ENCODE measurements around the gene CMTM1. TPM values are rescaled to one million over a fixed set of nuclear protein-coding genes. Genes with fewer than 3 reads are reported as not detected.
A peak's percentile ranks its signal among the peaks of the same experiment; 100 is the strongest.

CMTM1 gene
- 10 to 100 TPM; 10.6 to 13.5 TPM for total RNA-seq

DNA sequence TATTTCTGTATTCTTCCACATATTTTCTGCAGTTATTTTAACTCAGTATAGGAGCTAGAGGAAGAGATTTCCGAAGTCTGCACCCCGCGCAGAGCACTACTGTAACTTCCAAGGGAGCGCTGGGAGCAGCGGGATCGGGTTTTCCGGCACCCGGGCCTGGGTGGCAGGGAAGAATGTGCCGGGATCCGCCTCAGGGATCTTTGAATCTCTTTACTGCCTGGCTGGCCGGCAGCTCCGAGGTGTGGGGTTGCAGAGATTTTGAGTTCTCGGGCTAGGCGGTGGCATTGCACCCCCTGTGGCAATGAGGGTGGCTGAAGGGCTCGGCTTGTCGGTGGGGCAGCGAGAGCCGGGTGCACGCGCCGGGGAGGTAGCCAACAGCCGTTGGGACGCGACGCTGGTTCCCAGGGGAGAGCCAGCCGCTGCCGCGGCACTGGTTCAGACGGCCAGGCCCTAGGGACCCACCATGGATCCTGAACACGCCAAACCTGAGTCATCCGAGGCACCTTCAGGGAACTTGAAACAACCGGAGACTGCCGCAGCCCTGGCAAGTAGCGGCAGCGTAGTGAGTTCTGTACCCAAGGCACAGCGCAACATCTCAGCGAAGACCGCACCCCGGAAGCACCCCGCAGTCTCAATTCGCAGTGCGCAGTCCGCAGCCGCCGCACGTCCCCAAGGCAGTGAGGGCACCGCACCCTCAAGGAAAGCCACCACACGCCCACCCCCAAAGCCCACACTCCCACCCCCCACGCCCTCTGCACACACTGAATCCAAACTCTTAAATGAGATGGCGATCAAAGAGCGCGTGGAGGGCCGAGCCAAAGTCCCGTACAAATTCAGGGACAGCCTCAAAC, at the start of gene CMTM1:
CMTM1 (plus strand) TSS at position 389 of the 851 bp plus-strand sequence; CDS start at position 464, 75 bp downstream.
- no peak for DNase-seq
- Mint-ChIP-seq H3K9me3 (no peaks in the 10 kb centered on the region), H3K4me1 (peaks cover 16% of the 10 kb centered on the region), H3K27me3 (no peaks in the 10 kb centered on the region), H3K4me3 (no peak within 1 kb of the TSS), H3K36me3 (peaks cover 39% of the 10 kb centered on the region), H3K27ac (no peak within 1 kb of the TSS)
- POLR2A ChIA-PET, result no interaction called here
- ATAC-seq (ENCODE audit: low read depth), result no peak

DNA sequence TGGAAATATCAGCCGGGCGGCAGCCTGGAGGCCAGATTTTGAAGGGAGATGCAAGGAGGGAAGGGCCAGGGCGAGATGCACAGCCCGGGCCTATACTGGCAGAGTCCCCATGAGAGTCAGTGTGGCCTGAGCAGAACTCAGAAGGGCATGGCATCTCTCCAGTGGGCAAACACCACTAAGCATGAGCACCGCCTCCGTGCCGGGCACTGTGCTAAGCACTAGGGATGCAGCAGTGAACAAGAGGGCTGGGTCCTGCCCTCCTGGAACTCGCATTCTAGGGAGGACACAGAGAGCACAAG, 49.8 kb upstream of the CMTM1 start:
- no peak for ATAC-seq (ENCODE audit: low read depth)
- POLR2A ChIA-PET, result interaction anchor here (1.2 kb wide), 1 partner anchor 110 kb away, joined by 4 read pairs; no protein-coding TSS in a partner anchor
- H3K9me3 Mint-ChIP-seq, result no peaks in the 10 kb centered on the region
- no peaks in the 10 kb centered on the region for H3K36me3 Mint-ChIP-seq
- H3K4me3 Mint-ChIP-seq, result peak overlapping the region; percentile 78
- peaks cover 51% of the 10 kb centered on the region for H3K4me1 Mint-ChIP-seq
- H3K27ac Mint-ChIP-seq, result peak overlapping the region; percentile 92
- no peaks in the 10 kb centered on the region for H3K27me3 Mint-ChIP-seq
- no peak for DNase-seq

- H3K36me3 Mint-ChIP-seq, result no peaks in the 10 kb centered on the region
- H3K9me3 Mint-ChIP-seq, result no peaks in the 10 kb centered on the region
- ATAC-seq (ENCODE audit: low read depth), result peak; percentile 85
- H3K27me3 Mint-ChIP-seq, result no peaks in the 10 kb centered on the region
- peak overlapping the region; percentile 78 for H3K4me3 Mint-ChIP-seq
- peak overlapping the region; percentile 92 for H3K27ac Mint-ChIP-seq
- DNase-seq, result peak; percentile 68
- peaks cover 54% of the 10 kb centered on the region for H3K4me1 Mint-ChIP-seq
- POLR2A ChIA-PET, result interaction anchor here (1.0 to 1.3 kb wide), 3 partner anchors 34 to 73 kb away, joined by 3 to 8 read pairs (median 5); partner anchors contain the start of gene CKLF
Observed at GRCh38 chr16:66516808-66517585, 49.2 kb upstream of the CMTM1 start.

DNA sequence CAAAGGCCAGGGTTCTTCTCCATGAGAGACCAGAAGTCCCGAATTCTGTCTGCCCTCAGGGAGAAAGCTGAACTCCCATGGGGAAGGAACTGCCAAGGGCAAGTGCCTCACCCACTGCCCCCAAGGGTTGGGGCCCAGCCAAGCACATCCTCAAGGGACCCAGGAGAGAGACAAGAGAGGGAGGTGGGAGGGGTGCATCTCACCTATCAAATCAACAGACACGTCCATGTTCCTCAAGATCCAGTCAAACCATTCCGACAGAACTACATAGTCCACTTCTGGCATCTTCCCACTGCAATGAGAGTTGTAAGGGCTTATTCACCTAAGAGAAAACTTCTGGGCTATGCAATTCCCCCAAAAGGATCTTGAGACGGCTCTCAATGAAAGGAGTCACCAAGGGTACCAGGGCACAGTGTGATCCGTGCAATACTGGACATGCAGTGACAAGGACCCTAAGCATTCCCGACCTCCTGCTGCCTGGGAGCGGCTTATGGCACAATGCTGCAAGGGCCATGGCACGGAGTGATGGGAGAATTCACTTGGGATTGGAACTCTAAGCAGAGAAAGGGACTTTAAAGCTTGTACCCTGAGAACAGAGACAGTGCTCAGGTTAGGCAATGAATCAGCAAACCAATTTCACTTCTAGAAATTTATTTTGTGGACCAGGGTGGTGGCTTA, 48.5 kb upstream of the CMTM1 start:
- ATAC-seq (ENCODE audit: low read depth), result no peak
- Mint-ChIP-seq H3K36me3 (no peaks in the 10 kb centered on the region), H3K9me3 (no peaks in the 10 kb centered on the region), H3K4me1 (peaks cover 61% of the 10 kb centered on the region), H3K27ac (peak overlapping the region; percentile 92), H3K4me3 (peak overlapping the region; percentile 78), H3K27me3 (no peaks in the 10 kb centered on the region)
- DNase-seq, result no peak
- POLR2A ChIA-PET, result interaction anchor here (1.0 to 1.3 kb wide), 4 partner anchors 35 to 86 kb away, joined by 3 to 8 read pairs (median 5); partner anchors contain the start of gene CKLF

DNA sequence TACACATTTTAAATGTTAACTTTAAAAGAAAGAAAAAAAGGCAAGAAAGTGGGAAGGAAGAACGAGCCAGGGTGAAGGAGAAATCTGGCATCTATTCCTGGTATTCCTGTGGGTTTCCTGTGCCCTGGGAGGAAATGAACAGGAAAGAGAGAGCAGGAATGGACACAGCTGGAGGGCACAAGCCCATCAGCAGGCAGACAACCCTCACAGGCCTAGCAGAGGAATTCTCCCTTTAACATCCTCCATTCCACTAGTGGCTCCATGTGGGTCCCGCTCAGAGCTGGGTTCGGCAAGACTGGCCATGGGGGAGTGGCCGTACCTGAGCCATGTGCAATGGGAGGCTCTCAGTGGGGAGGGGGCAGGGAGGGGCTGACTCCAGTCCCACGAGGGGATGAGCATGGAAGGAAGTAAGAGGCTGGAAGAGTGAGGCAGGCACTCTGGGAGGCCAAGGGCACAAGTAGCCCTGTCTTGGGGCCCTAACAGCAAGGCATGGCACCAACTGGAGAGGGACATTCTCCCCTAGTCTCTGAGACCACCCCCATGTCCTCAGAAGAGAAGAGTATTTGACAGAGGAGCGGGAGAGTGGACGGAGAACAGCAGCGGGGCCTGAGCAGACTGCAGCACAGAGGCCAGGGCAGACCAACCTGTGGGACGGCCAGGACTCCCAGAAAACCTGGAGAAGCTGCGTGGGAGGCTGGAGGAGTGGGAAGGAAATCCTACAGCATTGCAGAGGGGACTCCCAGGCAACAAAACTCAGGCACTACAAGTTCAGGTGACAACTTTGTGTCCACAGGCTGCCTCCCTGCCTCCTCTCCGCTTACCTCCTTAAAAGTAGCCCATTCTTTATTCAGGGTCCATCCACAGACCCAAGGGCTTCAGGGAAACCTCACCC, 46.5 kb upstream of the CMTM1 start:
- Mint-ChIP-seq H3K27me3 (no peaks in the 10 kb centered on the region), H3K36me3 (no peaks in the 10 kb centered on the region)

DNA sequence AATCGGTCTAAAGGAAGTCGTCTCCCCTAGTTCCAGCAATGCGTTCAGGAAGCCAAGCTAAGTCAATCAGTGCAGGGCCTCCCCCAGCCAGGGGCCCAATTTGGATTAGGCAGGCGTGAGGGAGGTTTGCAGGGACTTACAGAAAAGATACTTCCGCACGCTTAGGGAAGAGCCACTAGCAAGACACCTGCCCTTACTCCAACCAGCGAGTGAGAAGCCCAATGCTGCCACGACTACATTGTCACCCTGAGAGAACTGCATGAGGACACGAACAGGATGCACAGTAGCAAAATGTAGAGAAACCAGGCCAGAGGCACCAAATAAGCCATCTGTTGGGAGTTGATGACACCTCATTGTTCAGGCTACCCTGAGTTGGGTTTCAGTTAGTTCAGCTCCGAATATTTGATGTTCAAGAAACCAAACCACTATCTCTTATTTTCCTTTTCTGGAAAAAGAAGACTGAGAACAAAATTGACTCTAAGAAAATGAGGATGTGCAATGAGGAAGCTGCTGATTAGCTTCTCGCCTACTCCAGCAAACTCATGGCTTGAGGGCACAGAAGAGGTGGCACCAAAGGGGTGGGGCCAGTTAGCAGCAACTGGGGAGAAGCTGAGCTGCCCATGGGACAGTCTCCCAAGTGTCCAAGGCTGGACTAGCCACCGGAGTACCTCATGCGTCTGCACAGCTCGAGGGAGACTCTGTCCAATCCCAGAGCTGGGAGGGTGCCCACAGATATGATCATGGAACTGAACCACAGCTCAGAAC, 45.7 kb upstream of the CMTM1 start:
- Mint-ChIP-seq H3K4me1 (peaks cover 81% of the 10 kb centered on the region), H3K27ac (peak overlapping the region; percentile 70), H3K4me3 (peak overlapping the region; percentile 40), H3K27me3 (no peaks in the 10 kb centered on the region), H3K9me3 (no peaks in the 10 kb centered on the region), H3K36me3 (no peaks in the 10 kb centered on the region)
- ATAC-seq (ENCODE audit: low read depth) (no peak), DNase-seq (no peak)
- POLR2A ChIA-PET, result interaction anchor here (0.9 to 10.0 kb wide), 3 partner anchors 12 to 83 kb away, joined by 3 to 157 read pairs (median 29); partner anchors contain the start of genes CKLF, CMTM3 and TK2

More for the DNA sequence above, 46.5 kb upstream of the CMTM1 start:
- Mint-ChIP-seq H3K4me3 (peak overlapping the region; percentile 40), H3K9me3 (no peaks in the 10 kb centered on the region), H3K4me1 (peaks cover 75% of the 10 kb centered on the region), H3K27ac (peak overlapping the region; percentile 70)
- no peak for DNase-seq
- ATAC-seq (ENCODE audit: low read depth), result no peak
- POLR2A ChIA-PET, result interaction anchor here (0.9 to 10.0 kb wide), 3 partner anchors 12 to 84 kb away, joined by 3 to 157 read pairs (median 29); partner anchors contain the start of genes CKLF, CMTM3 and TK2

DNA sequence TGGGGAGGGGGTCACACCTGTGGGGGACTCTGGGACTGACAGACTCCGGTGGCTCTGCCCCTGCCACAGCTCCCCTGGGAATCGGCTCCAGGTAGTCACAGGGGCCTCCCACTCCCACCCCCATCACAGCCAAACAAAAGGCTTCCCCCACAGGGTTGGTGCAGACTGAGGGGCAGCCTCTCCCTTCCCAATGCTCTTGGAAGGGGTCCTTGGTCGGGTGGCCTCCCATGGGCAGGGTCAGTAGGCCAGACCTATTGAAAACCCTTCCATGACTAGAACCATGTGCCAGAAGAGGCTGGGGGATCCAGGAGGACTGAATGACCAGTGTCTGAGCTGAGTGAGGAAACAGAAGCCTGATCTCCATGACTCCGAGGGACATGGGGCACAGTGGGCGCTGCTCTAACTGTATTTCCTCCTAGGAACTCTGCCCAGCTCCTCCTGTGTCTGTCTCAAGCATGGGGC, 45.0 kb upstream of the CMTM1 start:
- DNase-seq (no peak), ATAC-seq (ENCODE audit: low read depth) (no peak)
- H3K4me1 Mint-ChIP-seq, result peaks cover 82% of the 10 kb centered on the region
- H3K27me3 Mint-ChIP-seq, result no peaks in the 10 kb centered on the region
- POLR2A ChIA-PET, result interaction anchor here (1.0 to 10.0 kb wide), 4 partner anchors 28 to 637 kb away, joined by 3 to 157 read pairs (median 16); partner anchors contain the start of genes CKLF, CMTM3 and TK2
- H3K36me3 Mint-ChIP-seq, result no peaks in the 10 kb centered on the region
- H3K9me3 Mint-ChIP-seq, result no peaks in the 10 kb centered on the region
- H3K27ac Mint-ChIP-seq, result peak overlapping the region; percentile 88
- H3K4me3 Mint-ChIP-seq, result peak overlapping the region; percentile 66

DNA sequence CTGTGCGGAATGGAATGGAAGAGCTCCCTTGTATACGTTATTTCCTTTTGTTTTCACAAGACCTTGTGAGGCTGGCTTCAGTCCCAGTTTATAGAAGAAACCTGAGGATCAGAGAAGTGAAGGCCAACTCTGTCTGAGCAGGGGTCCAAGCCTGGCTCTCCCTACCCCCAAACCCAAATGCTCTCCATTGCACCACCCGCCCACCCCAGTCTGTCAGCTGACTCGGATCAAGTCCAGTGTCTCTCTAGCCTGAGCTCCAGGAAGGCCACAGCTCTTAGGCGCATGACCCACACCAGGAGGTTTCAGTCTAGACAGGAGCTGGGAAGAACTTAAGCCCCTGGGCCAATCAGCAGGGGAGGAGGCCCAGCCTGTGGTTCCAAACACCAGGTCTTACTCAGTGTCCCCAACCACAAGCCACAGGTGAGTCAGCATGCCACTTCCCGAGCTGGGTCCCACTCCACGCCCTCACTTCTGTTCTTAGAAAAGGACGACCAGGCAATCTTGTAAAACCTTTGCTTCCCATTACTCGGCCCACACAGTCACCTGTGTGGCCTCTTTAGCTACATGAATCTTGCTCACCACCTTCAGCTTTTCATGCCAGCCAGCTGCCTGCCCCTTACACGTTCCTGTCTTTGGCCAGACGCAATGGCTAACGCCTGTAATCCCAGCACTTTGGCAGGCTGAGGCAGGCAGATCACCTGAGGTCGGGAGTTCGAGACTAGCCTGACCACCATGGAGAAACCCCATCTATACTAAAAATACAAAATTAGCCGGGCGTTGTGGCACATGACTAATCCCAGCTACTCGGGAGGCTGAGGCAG, 44.1 kb upstream of the CMTM1 start:
- H3K4me3 Mint-ChIP-seq, result peak overlapping the region; percentile 66
- H3K9me3 Mint-ChIP-seq, result no peaks in the 10 kb centered on the region
- POLR2A ChIA-PET, result interaction anchor here (0.7 to 10.0 kb wide), 10 partner anchors 10 to 636 kb away, joined by 3 to 157 read pairs (median 4); partner anchors contain the start of genes CKLF, CMTM3 and TK2
- peak; percentile 74 for ATAC-seq (ENCODE audit: low read depth)
- H3K27me3 Mint-ChIP-seq, result no peaks in the 10 kb centered on the region
- peaks cover 78% of the 10 kb centered on the region for H3K4me1 Mint-ChIP-seq
- H3K36me3 Mint-ChIP-seq, result no peaks in the 10 kb centered on the region
- peak; percentile 87 for DNase-seq
- H3K27ac Mint-ChIP-seq, result peak overlapping the region; percentile 88

DNA sequence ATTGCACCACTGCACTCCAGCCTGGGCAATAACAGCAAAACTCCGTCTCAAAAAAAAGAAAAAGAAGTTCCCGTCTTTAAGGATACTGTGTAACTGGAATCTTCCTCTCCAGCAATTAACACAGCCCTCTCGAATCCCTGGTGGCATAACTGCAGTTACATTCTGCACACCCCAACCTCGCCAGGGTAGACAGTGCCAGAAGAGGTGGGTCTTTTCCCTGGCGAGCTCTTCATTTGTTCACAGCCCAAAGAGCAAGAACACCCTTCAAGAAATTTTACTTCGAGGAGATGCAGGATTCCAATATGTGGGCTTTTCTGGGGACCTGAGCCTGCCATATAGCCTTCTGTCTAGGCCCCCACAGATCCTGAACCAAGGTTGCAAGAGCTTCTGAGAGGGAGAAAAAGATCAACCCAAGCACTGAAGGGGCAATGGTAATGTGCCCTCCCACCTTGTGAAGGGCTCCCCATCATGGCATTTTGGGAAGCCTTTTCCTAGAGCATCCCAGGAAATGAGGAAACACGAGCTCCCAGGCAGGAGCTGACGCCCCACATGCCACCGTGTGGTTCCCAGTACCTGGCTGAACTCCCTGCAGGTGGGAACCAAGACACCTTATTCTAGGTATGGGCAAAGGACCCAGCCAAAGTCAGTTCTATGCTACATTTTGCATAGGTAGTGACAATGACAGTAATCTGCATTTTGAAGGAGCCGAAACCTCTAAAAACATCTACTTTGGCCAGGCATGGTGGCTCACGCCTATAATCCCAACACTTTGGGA, 43.2 kb upstream of the CMTM1 start:
- DNase-seq (no peak), ATAC-seq (ENCODE audit: low read depth) (no peak)
- peaks cover 74% of the 10 kb centered on the region for H3K4me1 Mint-ChIP-seq
- POLR2A ChIA-PET, result interaction anchor here (0.8 to 10.0 kb wide), 7 partner anchors 12 to 81 kb away, joined by 3 to 157 read pairs (median 4); partner anchors contain the start of genes CKLF, CMTM3 and TK2
- no peaks in the 10 kb centered on the region for H3K27me3 Mint-ChIP-seq
- H3K36me3 Mint-ChIP-seq, result peaks cover 6% of the 10 kb centered on the region
- no peaks in the 10 kb centered on the region for H3K9me3 Mint-ChIP-seq
- H3K27ac Mint-ChIP-seq, result peak overlapping the region; percentile 88
- peak overlapping the region; percentile 74 for H3K4me3 Mint-ChIP-seq

GRCh38 chr16:66523861-66524354, 42.3 kb upstream of the CMTM1 start:
- POLR2A ChIA-PET, result interaction anchor here (1.3 to 10.0 kb wide), 6 partner anchors 11 to 80 kb away, joined by 3 to 157 read pairs (median 4); partner anchors contain the start of genes CKLF, CMTM3 and TK2
- peak; percentile 62 for DNase-seq
- H3K27me3 Mint-ChIP-seq, result no peaks in the 10 kb centered on the region
- H3K4me1 Mint-ChIP-seq, result peaks cover 74% of the 10 kb centered on the region
- peak overlapping the region; percentile 88 for H3K27ac Mint-ChIP-seq
- H3K36me3 Mint-ChIP-seq, result peaks cover 6% of the 10 kb centered on the region
- no peaks in the 10 kb centered on the region for H3K9me3 Mint-ChIP-seq
- H3K4me3 Mint-ChIP-seq, result peak overlapping the region; percentile 74
- peak; percentile 59 for ATAC-seq (ENCODE audit: low read depth)
